Cerebellar cortex (tissue), 1 donor: ENCODE measurements around the gene SNX30.

Experiments used
- DNase-seq: peaks from one replicate; pipeline ENCODE4 v3.0.0-alpha.2; 2015; ENCODE audit warnings: low spot score

Gene SNX30

DNA sequence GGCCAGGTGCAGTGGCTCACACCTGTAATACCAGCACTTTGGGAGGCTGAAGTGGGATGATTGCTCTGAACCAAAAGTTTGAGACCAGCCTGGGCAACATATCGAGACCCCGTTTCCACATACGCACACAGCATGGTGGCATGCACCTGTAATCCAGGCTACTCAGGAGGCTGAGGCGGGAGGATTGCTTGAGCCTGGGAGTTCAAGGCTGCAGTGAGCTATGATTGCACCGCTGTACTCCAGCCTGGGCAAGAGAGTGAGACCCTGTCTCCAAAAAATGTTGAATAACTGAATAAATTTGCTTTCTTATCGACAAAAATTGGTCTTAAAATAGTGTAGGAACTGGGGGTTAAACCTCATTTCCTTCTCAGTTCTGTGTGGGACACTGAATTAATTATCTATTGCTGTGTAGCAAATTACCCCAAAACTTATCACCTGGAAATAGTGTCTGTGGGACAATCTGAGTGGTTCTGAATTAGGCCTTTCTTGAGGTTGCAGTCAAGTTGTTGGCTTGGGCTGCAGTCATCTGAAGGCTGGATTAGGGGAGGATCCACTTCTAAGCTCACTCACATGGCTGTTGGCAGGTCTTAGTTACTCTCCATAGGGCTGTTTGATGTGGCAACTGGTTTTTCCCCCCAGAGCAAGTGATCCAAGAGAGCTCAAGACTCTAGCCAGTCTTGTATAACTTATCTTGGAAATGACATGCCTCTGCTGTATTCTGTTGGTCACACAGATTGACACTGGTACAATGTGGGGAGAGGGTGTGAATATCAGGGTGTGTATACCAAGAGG lies 2.0 kb downstream of the SNX30 start:
- no peak for DNase-seq

DNA sequence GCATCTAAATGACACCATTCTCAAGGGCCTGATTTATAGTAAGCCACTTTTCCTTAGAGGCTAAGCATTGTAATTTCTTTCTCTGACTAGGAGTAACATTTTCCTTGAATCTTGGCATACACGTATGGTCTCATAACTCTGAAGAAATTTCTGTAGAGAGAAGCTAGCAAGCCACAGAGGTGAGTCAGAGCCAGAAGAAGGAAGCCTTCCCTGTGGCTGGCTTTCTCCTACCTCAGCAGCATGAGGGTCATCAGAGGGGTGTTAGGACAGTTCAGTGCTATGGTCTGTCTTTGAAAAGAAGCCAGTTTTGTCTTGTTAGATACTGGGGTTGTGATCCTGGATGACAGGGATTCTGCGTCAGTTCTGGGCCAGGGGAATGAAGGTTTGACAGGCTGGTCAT lies 3.2 kb downstream of the SNX30 start:
- no peak for DNase-seq

DNA sequence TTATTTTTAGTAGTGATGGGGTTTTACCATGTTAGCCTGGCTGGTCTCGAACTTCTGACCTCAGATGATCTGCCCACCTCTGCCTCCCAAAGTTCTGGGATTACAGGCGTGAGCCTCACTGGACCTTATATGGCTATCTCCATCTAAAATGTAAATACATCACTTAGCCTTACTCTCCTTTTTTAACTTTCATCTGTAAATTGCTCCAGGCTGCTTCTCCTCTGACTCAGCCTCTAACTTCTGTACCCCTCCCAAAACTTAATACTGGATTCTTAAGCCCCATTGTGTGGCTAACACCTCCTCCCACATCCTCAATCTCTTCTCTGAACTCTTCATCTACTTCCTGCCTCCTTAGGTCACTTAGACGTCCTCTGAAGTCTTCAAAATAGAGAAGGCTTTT lies 4.0 kb downstream of the SNX30 start:
- DNase-seq = no peak

DNA sequence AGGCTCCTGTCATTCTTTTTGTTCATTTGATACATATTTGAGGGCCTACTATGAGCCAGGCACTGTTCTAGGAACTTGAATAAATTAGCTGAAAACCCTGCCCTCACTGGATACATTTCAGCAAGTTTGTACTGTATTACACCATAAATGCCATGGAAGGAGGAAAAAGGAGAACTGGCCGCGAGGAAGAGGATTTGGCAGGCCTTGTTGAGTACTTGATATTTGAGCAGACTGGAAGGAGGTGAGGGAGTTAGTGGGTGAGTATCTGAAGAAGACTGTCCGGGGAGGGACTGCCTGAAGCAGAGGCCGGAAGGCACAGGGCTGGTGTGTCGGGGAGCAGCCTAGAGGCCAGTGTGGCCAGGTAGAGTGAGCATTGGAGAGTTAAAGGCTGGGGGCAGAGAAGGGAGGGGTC lies 4.5 kb downstream of the SNX30 start:
- DNase-seq = peak; percentile 23

DNA sequence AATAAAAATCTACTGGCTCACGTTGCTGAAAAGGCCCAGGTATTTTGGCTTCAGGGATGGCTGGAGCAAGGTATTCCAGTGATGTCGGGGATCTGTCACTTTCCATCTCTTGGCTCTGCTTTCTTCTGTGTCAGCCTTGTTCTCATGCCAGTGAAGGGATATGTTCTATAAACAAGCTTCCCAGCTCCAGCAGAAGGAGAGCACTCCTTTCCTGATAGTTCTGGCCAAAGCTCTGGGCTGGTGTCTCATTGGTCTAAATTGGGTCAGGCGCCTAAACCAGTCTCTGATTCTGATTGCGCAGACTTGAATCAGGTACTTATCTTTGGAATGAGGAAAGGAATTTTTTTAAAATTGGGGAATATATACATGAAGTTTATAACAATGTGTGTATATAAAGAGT lies 5.1 kb downstream of the SNX30 start:
- DNase-seq = peak; percentile 97

DNA sequence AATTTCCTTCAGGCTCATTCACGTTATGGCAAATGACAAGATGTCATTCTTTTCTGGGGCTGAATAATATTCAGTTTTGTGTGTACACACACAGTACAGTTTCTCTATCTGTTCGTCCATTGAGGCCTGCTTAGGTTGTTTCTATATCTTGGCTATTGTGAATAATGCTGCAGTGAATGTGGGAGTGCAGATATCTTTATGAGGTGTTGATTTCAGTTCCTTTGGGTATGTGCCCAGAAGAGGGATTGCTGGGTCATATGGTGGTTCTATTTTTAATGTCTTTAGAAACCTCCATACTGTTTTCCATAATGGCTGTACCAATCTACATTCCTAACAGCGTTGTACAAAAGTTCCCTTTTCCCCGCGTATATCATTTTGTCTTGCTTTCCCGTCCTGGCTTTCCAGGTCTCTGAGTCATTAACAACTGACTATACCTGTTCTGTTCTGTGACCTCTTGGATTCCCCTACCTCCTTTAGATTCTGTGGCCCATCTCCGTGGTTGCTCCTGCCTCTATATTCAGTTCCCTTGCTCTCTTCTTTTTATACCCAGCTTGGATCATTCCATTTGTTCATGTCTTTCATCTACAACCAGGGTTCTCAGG lies 6.8 kb downstream of the SNX30 start:
- peak; percentile 39 for DNase-seq

DNA sequence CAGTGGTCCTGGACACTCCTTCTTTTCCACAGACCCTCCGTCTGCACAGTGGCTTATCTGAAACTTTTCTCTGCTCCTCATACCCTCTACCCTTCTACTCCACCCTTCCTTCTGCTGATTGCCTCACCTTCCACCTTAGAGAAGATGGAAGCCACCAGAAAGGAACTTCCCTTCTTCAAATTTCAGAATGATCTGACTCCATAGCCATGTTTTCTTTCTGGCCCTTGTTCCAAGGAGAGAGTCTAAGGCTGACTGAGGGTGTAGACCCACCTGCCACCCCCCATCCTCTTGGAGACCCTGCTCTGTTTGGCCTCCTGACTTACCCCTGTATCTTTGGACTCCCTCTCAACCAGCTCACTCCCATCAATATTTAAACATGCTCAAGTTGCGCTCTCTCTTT lies 7.4 kb downstream of the SNX30 start:
- DNase-seq = no peak

DNA sequence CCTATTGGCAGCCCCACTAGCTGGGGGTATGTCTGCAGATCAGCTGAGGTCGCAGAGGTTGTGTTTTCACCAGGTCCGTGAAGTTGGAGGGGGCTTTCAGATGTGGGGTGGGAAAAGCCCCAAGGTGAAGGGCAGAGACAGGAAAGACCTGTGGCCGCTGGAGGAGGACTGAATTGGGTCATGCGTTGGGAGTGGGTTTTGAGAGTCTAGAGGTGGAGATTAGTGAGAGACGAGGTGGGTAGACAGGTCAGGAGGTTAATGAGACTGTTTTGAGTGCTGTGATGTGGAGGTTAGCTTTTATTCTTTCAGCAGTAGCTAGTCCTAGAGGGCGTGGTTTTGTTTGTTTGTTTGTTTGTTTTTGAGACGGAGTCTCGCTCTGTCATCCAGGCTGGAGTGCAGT lies 10.3 kb downstream of the SNX30 start:
- DNase-seq = no peak

DNA sequence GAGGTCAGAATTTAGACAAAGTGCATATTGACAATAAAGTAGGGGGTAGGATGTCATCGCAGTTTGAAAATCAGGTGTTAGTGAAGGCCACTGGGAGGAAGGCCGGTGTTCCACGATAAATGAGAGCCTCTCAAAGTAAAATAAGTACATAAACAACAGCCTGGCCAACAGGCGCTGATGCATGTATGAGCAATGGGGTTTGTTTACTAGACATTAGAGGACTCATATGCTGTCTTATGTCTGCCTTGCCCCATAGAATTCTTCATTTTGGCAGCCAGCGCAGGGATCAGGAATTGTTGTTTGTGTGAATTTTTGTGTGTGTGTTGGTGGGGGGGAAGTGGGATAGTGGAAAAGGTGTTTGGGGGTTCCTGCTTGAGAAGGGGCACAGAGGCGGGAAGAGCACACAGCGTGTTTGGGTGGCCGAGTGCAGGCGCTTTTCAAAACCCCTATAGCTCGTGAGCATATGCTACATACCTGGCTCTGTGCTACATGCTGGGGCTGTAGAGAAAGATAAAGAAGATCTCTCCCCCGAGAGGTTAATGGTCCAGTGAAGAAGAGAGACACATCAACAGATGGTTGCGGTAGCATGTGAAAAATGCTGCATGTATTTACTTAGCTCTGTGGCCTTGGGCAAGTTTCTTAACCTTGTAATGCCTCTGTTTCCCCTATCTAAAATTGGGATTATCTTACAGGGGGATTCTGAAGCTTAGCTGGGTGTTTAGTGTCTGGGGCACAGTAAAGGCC lies 11.5 kb downstream of the SNX30 start:
- DNase-seq = no peak

DNA sequence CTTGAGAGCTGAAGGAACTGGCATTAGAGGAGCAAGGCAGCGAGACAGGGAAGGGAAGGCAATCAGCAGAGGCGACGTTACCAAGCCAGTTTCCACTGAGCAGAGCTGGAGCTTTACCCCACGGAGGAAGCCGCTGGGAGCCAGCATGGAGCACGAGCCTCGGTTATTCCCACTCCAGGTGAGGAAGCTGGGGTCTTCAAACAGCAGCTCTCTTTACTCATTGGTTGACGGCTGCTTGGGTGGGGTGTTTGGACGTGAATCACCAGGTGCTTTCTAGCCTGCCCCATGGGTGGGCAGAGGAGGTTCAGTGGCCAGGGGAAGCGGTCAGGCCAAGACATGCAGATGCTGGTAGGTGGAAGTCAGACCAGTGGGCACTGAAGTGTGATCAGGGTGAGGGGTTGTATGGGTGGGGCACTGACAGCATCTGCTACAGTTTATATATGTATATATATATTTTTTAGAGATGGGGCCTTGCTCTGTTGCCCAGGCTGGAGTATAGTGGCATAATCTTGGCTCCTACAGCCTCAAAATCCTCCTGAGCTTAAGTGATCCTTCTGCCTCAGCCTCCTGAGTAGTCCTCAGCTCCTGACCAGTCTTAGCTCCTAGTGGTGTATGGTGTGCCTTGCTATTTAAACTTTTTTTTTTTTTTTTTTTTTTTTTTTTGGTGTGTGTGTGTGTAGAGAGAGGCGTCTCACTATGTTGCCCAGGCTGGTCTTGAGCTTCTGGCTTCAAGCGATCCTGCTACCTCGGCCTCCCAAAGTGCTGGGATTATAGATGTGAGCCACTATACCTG lies 12.4 kb downstream of the SNX30 start:
- no peak for DNase-seq

DNA sequence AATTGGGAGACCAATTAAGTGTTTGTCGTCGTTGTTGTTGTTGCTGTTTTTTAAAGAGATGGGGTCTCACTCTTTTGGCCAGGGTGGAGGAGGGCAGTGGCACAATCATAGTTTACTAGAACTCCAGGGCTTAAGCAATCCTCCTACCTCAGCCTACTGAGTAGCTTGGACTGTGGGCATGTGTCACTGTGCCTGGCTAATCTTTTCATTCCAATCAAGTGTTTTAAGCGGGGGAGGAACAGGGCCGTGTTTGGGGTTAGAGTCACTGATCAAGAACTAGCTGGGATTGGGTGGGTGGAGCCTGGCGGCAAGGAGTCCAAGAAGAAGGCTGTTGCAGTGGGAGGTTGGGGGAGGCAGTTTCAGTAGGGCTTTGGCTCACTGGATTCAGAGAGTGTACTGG lies 13.8 kb downstream of the SNX30 start:
- DNase-seq = no peak

DNA sequence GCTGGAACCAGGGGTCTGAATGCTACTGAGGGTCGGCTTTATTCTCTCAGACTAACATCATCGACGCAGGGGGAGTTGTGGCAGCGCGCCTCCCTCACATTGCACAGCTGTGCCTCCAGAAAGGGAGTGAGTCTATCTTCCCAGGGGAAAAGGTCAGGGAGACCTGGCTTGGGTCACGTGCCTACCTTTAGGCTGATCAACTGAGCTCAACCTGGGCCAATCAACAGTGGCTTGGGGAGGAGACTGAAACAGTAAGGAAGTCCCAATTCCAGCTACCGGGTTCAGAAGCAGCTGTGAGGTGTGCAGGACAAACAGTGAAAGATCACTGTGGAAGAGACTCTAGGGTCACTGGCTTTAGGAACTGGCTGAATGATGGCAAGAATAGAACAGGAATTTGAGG lies 14.3 kb downstream of the SNX30 start:
- DNase-seq = no peak

DNA sequence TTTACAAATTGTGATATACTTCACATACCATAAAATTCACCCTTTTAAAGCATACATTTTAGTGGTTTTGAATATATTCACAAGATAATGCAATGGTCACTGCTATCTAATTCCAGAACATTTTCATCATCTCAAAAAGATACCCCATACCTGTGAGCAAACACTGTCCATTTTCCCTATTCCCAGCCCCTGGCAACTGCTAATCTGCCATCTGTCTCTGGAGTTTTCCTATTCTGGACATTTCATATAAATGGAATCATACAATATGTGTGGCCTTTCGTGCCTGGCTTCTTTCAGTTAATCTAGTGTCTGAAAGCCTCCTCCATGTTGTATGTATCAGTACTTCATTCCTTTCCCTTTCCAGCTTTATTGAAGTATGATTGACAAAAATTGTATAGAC lies 14.7 kb downstream of the SNX30 start:
- peak; percentile 74 for DNase-seq

DNA sequence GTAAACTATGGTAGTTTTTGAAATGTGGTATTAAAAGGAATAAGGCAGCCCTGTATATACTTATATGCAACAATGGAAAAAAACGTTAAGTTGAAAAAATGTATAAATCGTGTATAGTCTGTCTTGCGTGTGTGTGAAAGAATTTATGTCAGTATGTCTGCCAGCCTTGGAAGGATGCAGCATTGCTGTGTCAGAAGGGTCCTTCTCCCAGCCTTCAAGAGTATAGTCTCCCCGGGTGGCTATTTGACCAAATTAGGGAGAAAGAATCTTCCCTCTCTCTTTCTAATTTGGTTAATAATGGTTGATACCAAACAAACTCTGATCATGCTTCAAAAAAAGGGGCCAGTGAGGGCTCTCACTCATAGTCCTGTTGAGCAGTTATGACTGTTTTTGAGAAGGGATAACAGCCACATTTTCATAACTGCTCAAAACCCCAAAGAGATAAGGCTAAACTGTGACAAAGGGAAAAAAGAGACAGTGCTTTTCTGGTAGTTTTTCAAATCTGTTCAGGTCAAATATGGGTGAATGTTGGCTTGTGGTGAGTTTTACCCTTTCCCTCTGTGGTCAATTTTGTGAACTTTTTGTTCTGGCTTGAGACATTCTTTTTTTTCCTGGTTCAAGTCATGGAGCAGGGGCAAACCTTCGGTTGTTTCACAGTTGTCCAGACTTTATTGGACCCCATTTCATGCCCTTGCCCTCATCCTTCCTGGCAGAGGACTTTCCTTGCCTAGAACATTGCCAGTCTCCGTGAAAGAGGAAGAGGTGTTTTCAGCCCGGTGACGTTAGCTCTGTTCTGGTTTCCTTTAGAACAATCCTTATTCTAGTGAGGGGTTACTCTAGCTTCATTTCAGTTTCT lies 21.0 kb downstream of the SNX30 start:
- no peak for DNase-seq

DNA sequence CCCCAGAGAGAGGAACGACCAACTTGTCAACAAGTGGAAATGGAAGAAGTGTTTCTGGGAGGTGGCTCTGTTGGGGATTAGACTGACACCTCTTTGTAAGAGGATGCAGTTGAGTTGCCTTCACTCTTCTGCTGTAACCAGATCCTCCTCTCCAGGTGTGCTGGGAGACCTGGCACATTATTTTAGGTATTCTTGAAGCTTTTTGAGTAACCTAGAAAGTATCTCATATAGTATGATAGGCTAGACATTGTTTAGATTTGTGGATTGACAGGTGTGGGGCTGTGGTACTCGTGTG lies 21.6 kb downstream of the SNX30 start:
- no peak for DNase-seq

DNA sequence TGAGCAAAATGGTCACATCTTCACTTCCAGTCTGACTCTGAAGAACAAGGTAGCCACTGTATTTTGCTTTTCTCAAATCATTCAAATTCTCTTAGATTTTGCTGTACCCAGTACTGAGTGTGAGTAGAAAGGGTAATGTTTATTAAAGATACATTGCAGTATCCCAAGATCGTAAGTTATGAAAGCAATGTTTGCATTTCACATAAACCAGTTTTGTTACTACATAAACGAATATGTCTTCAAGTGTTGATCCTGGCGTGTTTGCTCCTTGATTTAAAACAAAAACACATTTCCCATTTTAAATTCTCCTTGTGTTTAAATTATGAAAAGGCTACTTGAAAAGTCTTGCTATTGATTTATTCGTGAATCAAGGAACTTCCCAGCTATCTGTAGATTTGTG lies 22.0 kb downstream of the SNX30 start:
- DNase-seq = no peak

DNA sequence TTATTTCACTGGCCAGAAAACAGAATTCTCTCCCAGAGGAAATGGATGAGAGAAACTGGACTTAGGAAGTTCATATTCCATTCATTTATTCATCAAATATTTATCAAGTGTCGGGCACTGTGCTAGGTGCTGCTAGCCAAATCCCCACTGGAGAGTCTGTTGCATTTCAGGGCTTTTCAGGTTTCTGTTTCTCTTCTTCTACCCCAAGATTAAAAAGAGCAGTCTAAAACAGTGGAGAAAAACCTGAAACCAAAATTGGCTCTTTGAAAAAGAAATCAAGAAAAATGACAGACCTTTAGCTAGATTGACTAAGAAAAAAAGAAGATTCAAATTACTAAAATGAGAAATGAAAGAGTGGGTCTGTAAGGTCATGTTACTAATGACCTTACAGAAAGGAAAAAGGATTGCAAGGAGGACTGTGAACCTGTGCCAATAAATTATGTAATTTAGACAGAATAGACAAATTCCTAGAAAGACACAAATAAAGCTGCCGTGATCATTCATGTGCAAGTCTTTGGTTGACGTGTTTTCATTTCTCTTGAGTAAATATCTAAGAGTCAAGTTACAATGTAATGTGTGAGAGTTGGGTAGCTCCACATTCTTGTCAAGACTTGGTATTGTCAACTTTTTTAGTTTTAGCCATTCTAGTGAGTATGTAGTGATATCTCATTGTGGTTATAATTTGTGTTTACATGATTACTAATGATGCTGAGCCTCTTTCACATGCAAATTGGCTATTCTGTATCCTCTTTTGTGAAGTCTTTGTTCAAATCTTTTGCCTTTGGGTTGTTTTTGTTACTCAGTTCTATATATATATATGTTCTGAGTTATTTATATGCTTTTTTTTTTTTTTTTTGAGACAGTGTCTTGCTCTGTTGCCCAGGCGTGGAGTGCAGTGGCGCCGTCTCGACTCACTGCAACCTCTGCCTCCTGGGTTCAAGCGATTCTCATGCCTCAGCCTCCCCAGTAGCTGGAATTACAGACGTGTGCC lies 23.7 kb downstream of the SNX30 start:
- DNase-seq = peak; percentile 60

DNA sequence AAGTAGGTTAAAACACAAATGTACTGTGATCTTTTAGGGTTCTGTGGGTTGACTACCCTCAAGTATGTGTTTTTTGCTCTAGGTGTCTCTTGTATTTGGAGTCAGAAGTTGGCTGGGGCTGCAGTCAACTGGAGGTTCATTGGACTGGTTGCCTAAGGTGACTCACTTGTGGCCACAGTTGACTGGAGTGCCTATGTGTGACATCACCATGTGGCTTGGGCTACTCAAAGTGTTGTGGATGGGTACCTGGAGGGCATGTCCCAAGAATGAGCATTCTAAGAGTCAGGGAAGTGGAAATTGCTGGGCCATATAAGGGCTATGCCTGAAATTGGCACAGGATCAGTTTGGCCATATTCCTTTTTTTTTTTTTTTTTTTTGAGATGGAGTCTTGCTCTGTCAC lies 27.4 kb downstream of the SNX30 start:
- no peak for DNase-seq

DNA sequence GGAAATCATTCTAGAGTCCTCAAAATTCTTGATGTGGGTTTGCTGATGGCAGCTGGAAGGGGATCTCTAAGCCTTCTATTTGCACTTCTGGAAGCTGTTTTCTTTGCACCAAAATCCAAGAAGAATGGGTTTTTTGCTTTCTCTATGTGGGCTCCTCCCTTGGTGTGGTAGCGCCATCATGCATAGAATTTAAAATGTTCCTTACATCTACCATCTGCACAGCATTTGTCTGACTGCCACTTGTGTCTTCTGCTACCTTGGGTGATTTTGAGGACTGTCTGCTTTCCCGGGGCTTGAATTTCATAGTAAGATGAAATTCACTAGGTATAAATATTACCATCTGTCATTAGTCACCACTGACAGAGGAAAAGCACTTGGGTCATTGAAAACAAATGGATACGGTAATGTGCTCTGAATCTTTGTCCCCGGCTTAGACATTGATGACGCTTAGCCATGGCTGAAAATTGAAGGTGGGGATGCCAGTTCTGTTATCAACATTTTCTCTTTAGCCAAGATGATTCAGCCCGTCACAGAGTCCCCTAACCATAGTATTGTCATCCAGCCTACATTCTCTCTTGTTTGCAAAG lies 30.0 kb downstream of the SNX30 start:
- peak; percentile 78 for DNase-seq

DNA sequence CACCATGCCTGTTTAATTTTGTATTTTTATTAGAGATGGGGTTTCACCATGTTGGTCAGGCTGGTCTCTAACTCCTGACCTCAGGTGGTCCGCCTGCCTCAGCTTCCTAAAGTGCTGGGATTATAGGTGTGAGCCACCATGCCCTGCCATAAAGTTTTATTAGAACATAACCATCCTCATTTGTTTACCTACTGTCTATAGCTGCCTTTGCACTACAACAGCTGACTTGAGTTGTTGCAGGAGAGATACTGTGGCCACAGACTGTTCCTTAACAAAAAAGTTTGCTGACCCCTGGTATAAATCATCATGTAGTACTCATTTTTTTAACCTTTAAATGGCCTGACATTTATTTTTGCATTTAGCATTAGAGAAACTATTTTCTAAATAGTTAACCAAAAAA lies 31.7 kb downstream of the SNX30 start:
- no peak for DNase-seq
